Measurements from ENCODE around the gene ZNF384.

DNA sequence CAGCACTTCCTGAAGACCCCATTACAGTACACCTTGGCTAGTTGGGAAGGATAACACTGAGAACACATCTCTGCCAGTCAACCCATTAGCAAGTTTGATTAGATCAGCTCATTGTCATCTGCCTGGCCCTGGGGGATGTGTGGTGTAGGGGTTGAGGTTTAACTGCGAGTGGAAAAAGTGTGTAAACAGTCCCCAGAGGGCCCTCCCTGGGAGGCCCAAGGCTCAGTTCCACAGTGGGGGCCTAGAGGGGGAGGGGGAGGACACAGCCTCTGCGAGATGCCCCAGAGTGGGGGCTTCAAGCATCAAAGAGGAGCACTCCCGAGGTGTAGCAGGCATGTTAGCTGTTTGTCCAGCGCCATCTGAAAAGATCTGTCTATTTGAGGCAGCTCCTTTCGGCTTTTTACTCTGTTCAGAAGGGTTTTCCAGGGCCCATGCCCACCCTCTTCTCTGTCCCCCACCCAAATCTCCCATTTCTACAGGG, 53.8 kb downstream of the ZNF384 start:
- TF ChIP-seq ZNF274 (IDR thresholded peaks at IDR 0.05; ENCODE audit: low read depth, low read length) (no peak), SUZ12 (IDR thresholded peaks at IDR 0.05; ENCODE audit: extremely low read depth, insufficient read depth, insufficient read length) (no peak), YY1 (IDR thresholded peaks at IDR 0.05; ENCODE audit: insufficient read depth, insufficient read length) (no peak)
